Vagina (tissue), 2 donors: ENCODE measurements around the gene SPRY1.

ENCODE experiments used
- POLR2AphosphoS5 ChIP-seq, 2 donors: sonication (generic); formaldehyde crosslinking; IDR thresholded peaks; one replicate each; pipeline ENCODE4 v1.9.0; 2017; ENCODE audit warnings: antibody characterized with exemption in 2 of 2, mild to moderate bottlenecking in 2 of 2, low read depth in 1 of 2; ENCODE audit not compliant: insufficient read depth in 1 of 2
- TF ChIP-seq, protein P1 (sequence below), 3 experiments: fragments of 450-650 bp in 2 of 3; fragments of 200-600 bp in 1 of 3; sonication (generic) in 1 of 3; IDR thresholded peaks; one replicate each; pipeline ENCODE4 v1.5.1; 2017 to 2019; ENCODE audit warnings: antibody characterized with exemption in 3 of 3, mild to moderate bottlenecking in 2 of 3, moderate library complexity in 2 of 3

DNA sequence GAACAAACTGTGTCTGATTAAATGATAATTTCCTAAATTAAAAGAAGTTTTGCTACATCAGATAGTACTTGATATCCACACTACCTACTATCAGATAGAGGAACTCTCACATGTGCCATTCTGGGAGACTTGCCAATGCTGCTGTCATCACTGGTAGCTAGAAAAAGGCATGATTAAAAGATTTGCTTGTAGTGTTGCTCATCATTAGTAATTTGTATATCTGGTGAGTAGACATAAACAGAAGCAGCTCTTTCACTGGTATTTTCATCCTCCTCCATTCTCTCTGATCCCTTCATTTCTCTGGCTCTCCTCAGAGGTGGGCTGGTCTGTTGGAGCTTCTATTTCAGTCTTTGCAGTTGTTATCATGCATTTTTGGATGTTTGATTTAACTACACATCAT, 56.0 kb downstream of the SPRY1 start:
- no peak for TF ChIP-seq POLR2AphosphoS5 (IDR thresholded peaks at IDR 0.05; ENCODE audit: insufficient read depth in 1 of 2, low read depth in 1 of 2)
- TF ChIP-seq, protein P1, sequence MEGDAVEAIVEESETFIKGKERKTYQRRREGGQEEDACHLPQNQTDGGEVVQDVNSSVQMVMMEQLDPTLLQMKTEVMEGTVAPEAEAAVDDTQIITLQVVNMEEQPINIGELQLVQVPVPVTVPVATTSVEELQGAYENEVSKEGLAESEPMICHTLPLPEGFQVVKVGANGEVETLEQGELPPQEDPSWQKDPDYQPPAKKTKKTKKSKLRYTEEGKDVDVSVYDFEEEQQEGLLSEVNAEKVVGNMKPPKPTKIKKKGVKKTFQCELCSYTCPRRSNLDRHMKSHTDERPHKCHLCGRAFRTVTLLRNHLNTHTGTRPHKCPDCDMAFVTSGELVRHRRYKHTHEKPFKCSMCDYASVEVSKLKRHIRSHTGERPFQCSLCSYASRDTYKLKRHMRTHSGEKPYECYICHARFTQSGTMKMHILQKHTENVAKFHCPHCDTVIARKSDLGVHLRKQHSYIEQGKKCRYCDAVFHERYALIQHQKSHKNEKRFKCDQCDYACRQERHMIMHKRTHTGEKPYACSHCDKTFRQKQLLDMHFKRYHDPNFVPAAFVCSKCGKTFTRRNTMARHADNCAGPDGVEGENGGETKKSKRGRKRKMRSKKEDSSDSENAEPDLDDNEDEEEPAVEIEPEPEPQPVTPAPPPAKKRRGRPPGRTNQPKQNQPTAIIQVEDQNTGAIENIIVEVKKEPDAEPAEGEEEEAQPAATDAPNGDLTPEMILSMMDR (IDR thresholded peaks at IDR 0.05): no peak
